HCT116 (cell line): ENCODE data around the gene CRIM1. TPM values are rescaled to one million over a fixed set of nuclear protein-coding genes. Genes with fewer than 3 reads are reported as not detected.

ENCODE experiments used
- ATAC-seq: fragments of 200-7000 bp; cut with Tn5 transposase; 2 replicates; pipeline ENCODE4 v1.9.1; 2020; ENCODE audit warnings: mild to moderate bottlenecking, moderate library complexity
- BruUV-seq: library from RNA; stranded (reverse); fragments of 400-500 nt; replicated peaks from 2 replicates; lab custom pipeline; 2021; lab: Mats Ljungman, UMichigan
- CTCF ChIA-PET: fragments of 300-600 bp; sonication (Branson Sonifier 250); formaldehyde crosslinking; loops from one replicate; lab custom pipeline; 2021; ENCODE audit warnings: antibody characterized with exemption; lab: Charles Lee
- POLR2A ChIA-PET: fragments of 300-600, 350-600 bp; sonication (Branson Sonifier 250); formaldehyde crosslinking; loops from one replicate; lab custom pipeline; 2021; ENCODE audit warnings: antibody characterized with exemption; lab: Charles Lee
- RAD21 ChIA-PET, 2 experiments: fragments of 300-600 bp; sonication (Branson Sonifier 250); formaldehyde crosslinking; loops; one replicate each; lab custom pipeline; 2023; ENCODE audit warnings: low total read pairs in 2 of 2; ENCODE audit not compliant: uncharacterized antibody in 2 of 2, unreplicated experiment in 2 of 2, low non-redundant PET in 1 of 2; lab: Charles Lee
- DNase-seq: peaks from one replicate; pipeline ENCODE4 v3.0.0-alpha.2; 2010; ENCODE audit warnings: low read depth, low spot score
- H2AFZ ChIP-seq: fragments of 200-600 bp; shearing (Covaris generic), sonication (generic); 2 replicates; pipeline ENCODE4 v1.6.1; 2017; ENCODE audit warnings: low read depth, mixed run types, mixed read lengths, antibody characterized with exemption, low read length; ENCODE audit not compliant: poor library complexity, severe bottlenecking
- H3K27ac ChIP-seq: 2 replicates; pipeline ENCODE4 v1.5.1; 2012; ENCODE audit warnings: low read depth, low read length
- H3K27me3 ChIP-seq: fragments of 200-600 bp; sonication (generic); 2 replicates; pipeline ENCODE4 v1.6.1; 2016; ENCODE audit warnings: mixed run types, low read length, mixed read lengths; ENCODE audit not compliant: insufficient read depth
- H3K36me3 ChIP-seq, 2 experiments: fragments of 200-500 bp in 1 of 2; fragments of 200-600 bp in 1 of 2; sonication (Bioruptor generic) in 1 of 2; sonication (generic) in 1 of 2; 2 replicates each; pipeline versions ENCODE4 v1.5.1 to v1.6.1; 2014 to 2016; ENCODE audit warnings: low read length in 2 of 2, inconsistent platforms in 1 of 2, mixed read lengths in 1 of 2, mixed run types in 1 of 2; ENCODE audit not compliant: insufficient read depth in 2 of 2, control insufficient read depth in 1 of 2
- H3K4me1 ChIP-seq, 2 experiments: fragments of 200-600 bp in 1 of 2; sonication (generic) in 1 of 2; 2 replicates each; pipeline versions ENCODE4 v1.5.1 to v1.6.1; 2012 to 2017; ENCODE audit warnings: low read length in 2 of 2, inconsistent platforms in 1 of 2, mild to moderate bottlenecking in 1 of 2, mixed read lengths in 1 of 2, mixed run types in 1 of 2, moderate library complexity in 1 of 2; ENCODE audit not compliant: insufficient read depth in 2 of 2, control insufficient read depth in 1 of 2
- H3K4me2 ChIP-seq: fragments of 200-600 bp; sonication (generic); 2 replicates; pipeline ENCODE4 v1.6.1; 2017; ENCODE audit warnings: mixed run types, low read length, mixed read lengths
- H3K4me3 ChIP-seq, 2 experiments: fragments of 200-600 bp in 1 of 2; sonication (generic) in 1 of 2; replicated peaks in 1 of 2; 2 replicates each; pipeline ENCODE4 v1.5.1; 2011 to 2016; ENCODE audit warnings: low read length in 2 of 2, control low read depth in 1 of 2, low read depth in 1 of 2, mild to moderate bottlenecking in 1 of 2, mixed read lengths in 1 of 2, mixed run types in 1 of 2
- H3K79me2 ChIP-seq: fragments of 200-600 bp; sonication (generic); 2 replicates; pipeline ENCODE4 v1.6.1; 2017; ENCODE audit warnings: mild to moderate bottlenecking, mixed run types, low read length, moderate library complexity, mixed read lengths; ENCODE audit not compliant: insufficient read depth
- H3K9ac ChIP-seq: fragments of 200-600 bp; sonication (generic); 2 replicates; pipeline ENCODE4 v1.6.1; 2016; ENCODE audit warnings: low read length, mixed read lengths
- H3K9me2 ChIP-seq: fragments of 200-600 bp; sonication (generic), shearing (Covaris generic); 2 replicates; pipeline ENCODE4 v1.6.1; 2017; ENCODE audit warnings: mixed run types, mild to moderate bottlenecking, moderate library complexity; ENCODE audit not compliant: insufficient read depth
- H3K9me3 ChIP-seq, 2 experiments: fragments of 200-500 bp in 1 of 2; fragments of 200-600 bp in 1 of 2; sonication (Bioruptor generic) in 1 of 2; sonication (generic) in 1 of 2; 2 replicates each; pipeline ENCODE4 v1.6.1; 2014 to 2017; ENCODE audit warnings: low read length in 2 of 2, mixed read lengths in 2 of 2, inconsistent platforms in 1 of 2, low read depth in 1 of 2, mild to moderate bottlenecking in 1 of 2, mixed run types in 1 of 2, moderate library complexity in 1 of 2; ENCODE audit not compliant: control insufficient read depth in 1 of 2, insufficient read depth in 1 of 2
- H4K20me1 ChIP-seq: fragments of 200-600 bp; sonication (generic), shearing (Covaris generic); 2 replicates; pipeline ENCODE4 v1.6.1; 2017; ENCODE audit warnings: mixed run types, mild to moderate bottlenecking, moderate library complexity; ENCODE audit not compliant: insufficient read depth
- CBX3 ChIP-seq: IDR thresholded peaks from 2 replicates; pipeline ENCODE4 v1.6.1; 2012; ENCODE audit warnings: low read depth
- CEBPB ChIP-seq: IDR thresholded peaks from 2 replicates; pipeline ENCODE4 v1.6.1; 2012; ENCODE audit warnings: low read depth
- ELF1 ChIP-seq: IDR thresholded peaks from 2 replicates; pipeline ENCODE4 v1.6.1; 2012; ENCODE audit warnings: low read depth, borderline replicate concordance
- EZH2 ChIP-seq: fragments of 200-600 bp; sonication (generic); IDR thresholded peaks from 2 replicates; pipeline ENCODE4 v1.6.1; 2017; ENCODE audit warnings: antibody characterized with exemption, mixed run types
- EZH2phosphoT487 ChIP-seq: fragments of 200-600 bp; IDR thresholded peaks from 2 replicates; pipeline ENCODE4 v1.6.1; 2018; ENCODE audit warnings: antibody characterized with exemption, borderline replicate concordance
- FOSL1 ChIP-seq: IDR thresholded peaks from 2 replicates; pipeline ENCODE4 v1.6.1; 2012; ENCODE audit warnings: low read depth
- JUND ChIP-seq: IDR thresholded peaks from 2 replicates; pipeline ENCODE4 v1.6.1; 2012
- POLR2A ChIP-seq: IDR thresholded peaks from 2 replicates; pipeline ENCODE4 v1.7.0; 2011; ENCODE audit warnings: borderline replicate concordance; ENCODE audit not compliant: insufficient read depth, insufficient read length; ENCODE audit errors: extremely low read depth
- POLR2AphosphoS5 ChIP-seq: IDR thresholded peaks from 2 replicates; pipeline ENCODE4 v1.6.1; 2011; ENCODE audit warnings: mild to moderate bottlenecking, low read depth, low read length, moderate library complexity
- RAD21 ChIP-seq: IDR thresholded peaks from 2 replicates; pipeline ENCODE4 v1.6.1; 2012; ENCODE audit warnings: low read depth, mild to moderate bottlenecking
- SIN3A ChIP-seq: IDR thresholded peaks from 2 replicates; pipeline ENCODE4 v1.6.1; 2012; ENCODE audit warnings: low read depth
- SP1 ChIP-seq: IDR thresholded peaks from 2 replicates; pipeline ENCODE4 v1.6.1; 2012; ENCODE audit warnings: low read depth
- TCF7L2 ChIP-seq: IDR thresholded peaks from 2 replicates; pipeline ENCODE4 v1.7.0; 2011; ENCODE audit warnings: borderline replicate concordance, inconsistent platforms; ENCODE audit not compliant: insufficient read depth, insufficient read length; ENCODE audit errors: extremely low read depth
- YY1 ChIP-seq: IDR thresholded peaks from 2 replicates; pipeline ENCODE4 v1.6.1; 2011; ENCODE audit warnings: low read length, low read depth, moderate library complexity, mild to moderate bottlenecking; ENCODE audit not compliant: insufficient replicate concordance; ENCODE audit errors: extremely low read depth
- ZFX ChIP-seq: fragments of 450-650 bp; IDR thresholded peaks from 2 replicates; pipeline ENCODE4 v1.6.1; 2017
- ZNF274 ChIP-seq: fragments of 200-500 bp; sonication (Bioruptor generic); IDR thresholded peaks from 2 replicates; pipeline ENCODE4 v1.6.1; 2014; ENCODE audit warnings: mild to moderate bottlenecking, low read depth, low read length, inconsistent platforms
- intact Hi-C: fragments of 100-400 bp; cut with micrococcal nuclease; formaldehyde crosslinking; loops from 2 replicates; pipeline ENCODE4 v1.10.0; 2022
- total RNA-seq: library from RNA; stranded (reverse); gene quantifications from one replicate; pipeline ENCODE4 v1.2.1, GENCODE V29; 2021; ENCODE audit not compliant: unreplicated experiment
- TF ChIP-seq, protein P1 (sequence below): IDR thresholded peaks from 2 replicates; pipeline ENCODE4 v1.6.1; 2012
- TF ChIP-seq, protein P2 (sequence below): IDR thresholded peaks from 2 replicates; pipeline ENCODE4 v1.6.1; 2012
- TF ChIP-seq, protein P3 (sequence below), 3 experiments: fragments of 200-600 bp in 1 of 3; sonication (generic) in 1 of 3; IDR thresholded peaks in 2 of 3; conservative IDR thresholded peaks in 1 of 3; 2 replicates each; pipeline ENCODE4 v1.5.1; 2012 to 2017; ENCODE audit warnings: low read depth in 2 of 3, low read length in 2 of 3, antibody characterized with exemption in 1 of 3, borderline replicate concordance in 1 of 3, control low read depth in 1 of 3, mild to moderate bottlenecking in 1 of 3, mixed read lengths in 1 of 3, mixed run types in 1 of 3, moderate library complexity in 1 of 3; ENCODE audit not compliant: insufficient read depth in 1 of 3
- TF ChIP-seq, protein P4 (sequence below): IDR thresholded peaks from 2 replicates; pipeline ENCODE4 v1.6.1; 2012; ENCODE audit warnings: low read depth

Gene CRIM1
- total RNA-seq, 1 experiment from 2014 or later, result 27.2 TPM

DNA sequence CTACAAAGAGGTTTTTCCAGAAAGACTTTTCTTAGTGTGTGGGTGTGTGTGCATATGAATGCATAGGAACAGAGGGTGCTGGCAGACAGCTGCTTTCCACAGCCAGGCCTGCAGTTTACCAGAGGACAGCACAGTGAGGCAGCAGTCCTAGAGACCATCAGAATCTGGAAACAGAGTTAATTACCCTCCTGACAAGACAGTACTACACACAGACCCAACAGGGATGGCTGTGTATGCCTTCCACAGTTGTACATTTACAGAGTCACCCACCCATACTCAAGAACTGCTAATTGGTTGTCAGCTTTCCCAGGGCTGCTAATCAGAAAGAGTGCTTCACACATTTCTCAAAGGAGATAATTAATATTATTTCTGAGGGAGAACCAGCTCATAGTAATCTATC, 137.7 kb downstream of the CRIM1 start:
- intact Hi-C loops, result no loop called here
- ChIA-PET CTCF (no interaction called here), POLR2A (no interaction called here)

More for the DNA sequence above, 137.7 kb downstream of the CRIM1 start:
- H3K4me3 ChIP-seq, result no peak overlapping the region
- RAD21 ChIA-PET, result no interaction called here
- H3K9me3 ChIP-seq, result no peaks in the 10 kb centered on the region
- no peaks in the 10 kb centered on the region for H3K36me3 ChIP-seq
- BruUV-seq, result no TSS peak
- H3K4me1 ChIP-seq, result peaks cover 10 to 17% of the 10 kb centered on the region in 2 experiments
- H4K20me1 ChIP-seq, result no peaks in the 10 kb centered on the region
- DNase-seq (no peak), ATAC-seq (no peak)
- no peak overlapping the region for H2AFZ ChIP-seq
- no peaks in the 10 kb centered on the region for H3K27me3 ChIP-seq
- no peak overlapping the region for H3K27ac ChIP-seq
- H3K79me2 ChIP-seq, result 0 out of 2 replicates have a peak, but pooled peaks cover 3% of the 10 kb centered on the region
- H3K9me2 ChIP-seq, result no peaks in the 10 kb centered on the region
- H3K4me2 ChIP-seq, result no peak overlapping the region
- TF ChIP-seq CEBPB (no peak), FOSL1 (no peak), EZH2phosphoT487 (no peak), POLR2AphosphoS5 (no peak), POLR2A (no peak), RAD21 (no peak), ZFX (no peak), ZNF274 (no peak), EZH2 (no peak), ELF1 (no peak), TCF7L2 (no peak), CBX3 (no peak), SIN3A (no peak), YY1 (no peak), JUND (no peak), SP1 (no peak)
- TF ChIP-seq, protein P1, sequence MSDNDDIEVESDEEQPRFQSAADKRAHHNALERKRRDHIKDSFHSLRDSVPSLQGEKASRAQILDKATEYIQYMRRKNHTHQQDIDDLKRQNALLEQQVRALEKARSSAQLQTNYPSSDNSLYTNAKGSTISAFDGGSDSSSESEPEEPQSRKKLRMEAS, result no peak
- TF ChIP-seq, protein P2, sequence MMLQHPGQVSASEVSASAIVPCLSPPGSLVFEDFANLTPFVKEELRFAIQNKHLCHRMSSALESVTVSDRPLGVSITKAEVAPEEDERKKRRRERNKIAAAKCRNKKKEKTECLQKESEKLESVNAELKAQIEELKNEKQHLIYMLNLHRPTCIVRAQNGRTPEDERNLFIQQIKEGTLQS, result no peak
- TF ChIP-seq, protein P3, sequence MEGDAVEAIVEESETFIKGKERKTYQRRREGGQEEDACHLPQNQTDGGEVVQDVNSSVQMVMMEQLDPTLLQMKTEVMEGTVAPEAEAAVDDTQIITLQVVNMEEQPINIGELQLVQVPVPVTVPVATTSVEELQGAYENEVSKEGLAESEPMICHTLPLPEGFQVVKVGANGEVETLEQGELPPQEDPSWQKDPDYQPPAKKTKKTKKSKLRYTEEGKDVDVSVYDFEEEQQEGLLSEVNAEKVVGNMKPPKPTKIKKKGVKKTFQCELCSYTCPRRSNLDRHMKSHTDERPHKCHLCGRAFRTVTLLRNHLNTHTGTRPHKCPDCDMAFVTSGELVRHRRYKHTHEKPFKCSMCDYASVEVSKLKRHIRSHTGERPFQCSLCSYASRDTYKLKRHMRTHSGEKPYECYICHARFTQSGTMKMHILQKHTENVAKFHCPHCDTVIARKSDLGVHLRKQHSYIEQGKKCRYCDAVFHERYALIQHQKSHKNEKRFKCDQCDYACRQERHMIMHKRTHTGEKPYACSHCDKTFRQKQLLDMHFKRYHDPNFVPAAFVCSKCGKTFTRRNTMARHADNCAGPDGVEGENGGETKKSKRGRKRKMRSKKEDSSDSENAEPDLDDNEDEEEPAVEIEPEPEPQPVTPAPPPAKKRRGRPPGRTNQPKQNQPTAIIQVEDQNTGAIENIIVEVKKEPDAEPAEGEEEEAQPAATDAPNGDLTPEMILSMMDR (IDR thresholded peaks at IDR 0.05 in 2 of 3, conservative IDR thresholded peaks at IDR 0.05 in 1 of 3; ENCODE audit: borderline replicate concordance in 1 of 3, insufficient read depth in 1 of 3, low read depth in 2 of 3, low read length in 2 of 3), result no peak
- TF ChIP-seq, protein P4, sequence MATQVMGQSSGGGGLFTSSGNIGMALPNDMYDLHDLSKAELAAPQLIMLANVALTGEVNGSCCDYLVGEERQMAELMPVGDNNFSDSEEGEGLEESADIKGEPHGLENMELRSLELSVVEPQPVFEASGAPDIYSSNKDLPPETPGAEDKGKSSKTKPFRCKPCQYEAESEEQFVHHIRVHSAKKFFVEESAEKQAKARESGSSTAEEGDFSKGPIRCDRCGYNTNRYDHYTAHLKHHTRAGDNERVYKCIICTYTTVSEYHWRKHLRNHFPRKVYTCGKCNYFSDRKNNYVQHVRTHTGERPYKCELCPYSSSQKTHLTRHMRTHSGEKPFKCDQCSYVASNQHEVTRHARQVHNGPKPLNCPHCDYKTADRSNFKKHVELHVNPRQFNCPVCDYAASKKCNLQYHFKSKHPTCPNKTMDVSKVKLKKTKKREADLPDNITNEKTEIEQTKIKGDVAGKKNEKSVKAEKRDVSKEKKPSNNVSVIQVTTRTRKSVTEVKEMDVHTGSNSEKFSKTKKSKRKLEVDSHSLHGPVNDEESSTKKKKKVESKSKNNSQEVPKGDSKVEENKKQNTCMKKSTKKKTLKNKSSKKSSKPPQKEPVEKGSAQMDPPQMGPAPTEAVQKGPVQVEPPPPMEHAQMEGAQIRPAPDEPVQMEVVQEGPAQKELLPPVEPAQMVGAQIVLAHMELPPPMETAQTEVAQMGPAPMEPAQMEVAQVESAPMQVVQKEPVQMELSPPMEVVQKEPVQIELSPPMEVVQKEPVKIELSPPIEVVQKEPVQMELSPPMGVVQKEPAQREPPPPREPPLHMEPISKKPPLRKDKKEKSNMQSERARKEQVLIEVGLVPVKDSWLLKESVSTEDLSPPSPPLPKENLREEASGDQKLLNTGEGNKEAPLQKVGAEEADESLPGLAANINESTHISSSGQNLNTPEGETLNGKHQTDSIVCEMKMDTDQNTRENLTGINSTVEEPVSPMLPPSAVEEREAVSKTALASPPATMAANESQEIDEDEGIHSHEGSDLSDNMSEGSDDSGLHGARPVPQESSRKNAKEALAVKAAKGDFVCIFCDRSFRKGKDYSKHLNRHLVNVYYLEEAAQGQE, result no peak
- TF ChIP-seq, all 23 proteins: peak for 0
- H3K9ac ChIP-seq, result no peak overlapping the region
